ENCODE data around the gene PLPPR3. TPM values are rescaled to one million over a fixed set of nuclear protein-coding genes. Genes with fewer than 3 reads are reported as not detected.

Gene PLPPR3
- polyA plus RNA-seq, 1 donor from 2014 or later, result 239 TPM

- H3K27ac ChIP-seq (ENCODE audit: low read length), result no peak within 1 kb of the TSS
- no peaks in the 10 kb centered on the region for H3K36me3 ChIP-seq (ENCODE audit: insufficient read depth, low read length)
- H3K9ac ChIP-seq (ENCODE audit: low read length), result no peak within 1 kb of the TSS
- H2AFZ ChIP-seq (ENCODE audit: low read depth, low read length), result no peak within 1 kb of the TSS
- no peaks in the 10 kb centered on the region for H3F3A ChIP-seq (ENCODE audit: insufficient read depth, low read length, poor library complexity, severe bottlenecking)
- peak within 1 kb of the TSS; percentile 58 for H3K4me3 ChIP-seq (ENCODE audit: low read length)
- H3K9me2 ChIP-seq (ENCODE audit: insufficient read depth, low read length), result no peaks in the 10 kb centered on the region
- no peaks in the 10 kb centered on the region for H4K20me1 ChIP-seq (ENCODE audit: insufficient read depth)
- no peaks in the 10 kb centered on the region for H3K9me3 ChIP-seq (ENCODE audit: low read length)
- H3K27me3 ChIP-seq (ENCODE audit: insufficient read depth, low read depth, low read length), result peaks cover 36% of the 10 kb centered on the region
- TF ChIP-seq RAD21 (conservative IDR thresholded peaks at IDR 0.05) (no peak), EZH2 (IDR thresholded peaks at IDR 0.05; ENCODE audit: borderline replicate concordance, insufficient read depth, low read length, poor library complexity, severe bottlenecking) (no peak), TAF1 (IDR thresholded peaks at IDR 0.05; ENCODE audit: low read depth) (no peak), EP300 (conservative IDR thresholded peaks at IDR 0.05; ENCODE audit: poor library complexity, severe bottlenecking) (no peak), POLR2AphosphoS5 (IDR thresholded peaks at IDR 0.05) (no peak)
- TF ChIP-seq, protein P1, sequence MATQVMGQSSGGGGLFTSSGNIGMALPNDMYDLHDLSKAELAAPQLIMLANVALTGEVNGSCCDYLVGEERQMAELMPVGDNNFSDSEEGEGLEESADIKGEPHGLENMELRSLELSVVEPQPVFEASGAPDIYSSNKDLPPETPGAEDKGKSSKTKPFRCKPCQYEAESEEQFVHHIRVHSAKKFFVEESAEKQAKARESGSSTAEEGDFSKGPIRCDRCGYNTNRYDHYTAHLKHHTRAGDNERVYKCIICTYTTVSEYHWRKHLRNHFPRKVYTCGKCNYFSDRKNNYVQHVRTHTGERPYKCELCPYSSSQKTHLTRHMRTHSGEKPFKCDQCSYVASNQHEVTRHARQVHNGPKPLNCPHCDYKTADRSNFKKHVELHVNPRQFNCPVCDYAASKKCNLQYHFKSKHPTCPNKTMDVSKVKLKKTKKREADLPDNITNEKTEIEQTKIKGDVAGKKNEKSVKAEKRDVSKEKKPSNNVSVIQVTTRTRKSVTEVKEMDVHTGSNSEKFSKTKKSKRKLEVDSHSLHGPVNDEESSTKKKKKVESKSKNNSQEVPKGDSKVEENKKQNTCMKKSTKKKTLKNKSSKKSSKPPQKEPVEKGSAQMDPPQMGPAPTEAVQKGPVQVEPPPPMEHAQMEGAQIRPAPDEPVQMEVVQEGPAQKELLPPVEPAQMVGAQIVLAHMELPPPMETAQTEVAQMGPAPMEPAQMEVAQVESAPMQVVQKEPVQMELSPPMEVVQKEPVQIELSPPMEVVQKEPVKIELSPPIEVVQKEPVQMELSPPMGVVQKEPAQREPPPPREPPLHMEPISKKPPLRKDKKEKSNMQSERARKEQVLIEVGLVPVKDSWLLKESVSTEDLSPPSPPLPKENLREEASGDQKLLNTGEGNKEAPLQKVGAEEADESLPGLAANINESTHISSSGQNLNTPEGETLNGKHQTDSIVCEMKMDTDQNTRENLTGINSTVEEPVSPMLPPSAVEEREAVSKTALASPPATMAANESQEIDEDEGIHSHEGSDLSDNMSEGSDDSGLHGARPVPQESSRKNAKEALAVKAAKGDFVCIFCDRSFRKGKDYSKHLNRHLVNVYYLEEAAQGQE (IDR thresholded peaks at IDR 0.05; ENCODE audit: borderline replicate concordance), result no peak
- H3K4me2 ChIP-seq (ENCODE audit: low read length), result no peak within 1 kb of the TSS
- no peaks in the 10 kb centered on the region for H3K79me2 ChIP-seq (replicated peaks; ENCODE audit: insufficient read depth, low read length)
These were observed 37.4 kb upstream of the PLPPR3 start, which contains the start of gene CFD for GRCh38 chr19:858868-859843. Gene CFD (plus strand): TSS chr19:859664. CDS start chr19:859690, 26 bp downstream.

GRCh38 chr19:858284-858683, 36.5 kb upstream of the PLPPR3 start:
- Histone ChIP-seq H3K79me2 (replicated peaks; ENCODE audit: insufficient read depth, low read length) (no peaks in the 10 kb centered on the region), H3K4me3 (ENCODE audit: low read length) (no peak overlapping the region), H3K9me2 (ENCODE audit: insufficient read depth, low read length) (no peaks in the 10 kb centered on the region), H3K27me3 (ENCODE audit: insufficient read depth, low read depth, low read length) (peaks cover 36% of the 10 kb centered on the region), H2AFZ (ENCODE audit: low read depth, low read length) (no peak overlapping the region), H3K36me3 (ENCODE audit: insufficient read depth, low read length) (no peaks in the 10 kb centered on the region), H3F3A (ENCODE audit: insufficient read depth, low read length, poor library complexity, severe bottlenecking) (no peaks in the 10 kb centered on the region), H4K20me1 (ENCODE audit: insufficient read depth) (no peaks in the 10 kb centered on the region), H3K9me3 (ENCODE audit: low read length) (no peaks in the 10 kb centered on the region), H3K9ac (ENCODE audit: low read length) (no peak overlapping the region), H3K27ac (ENCODE audit: low read length) (no peak overlapping the region), H3K4me2 (ENCODE audit: low read length) (no peak overlapping the region)
- TF ChIP-seq POLR2AphosphoS5 (IDR thresholded peaks at IDR 0.05) (no peak), EZH2 (IDR thresholded peaks at IDR 0.05; ENCODE audit: borderline replicate concordance, insufficient read depth, low read length, poor library complexity, severe bottlenecking) (no peak), RAD21 (conservative IDR thresholded peaks at IDR 0.05) (no peak), TAF1 (IDR thresholded peaks at IDR 0.05; ENCODE audit: low read depth) (no peak), MXI1 (conservative IDR thresholded peaks at IDR 0.05; ENCODE audit: poor library complexity, severe bottlenecking) (no peak), EP300 (conservative IDR thresholded peaks at IDR 0.05; ENCODE audit: poor library complexity, severe bottlenecking) (no peak), SMC3 (conservative IDR thresholded peaks at IDR 0.05; ENCODE audit: poor library complexity) (no peak)
- TF ChIP-seq, protein P1 (IDR thresholded peaks at IDR 0.05; ENCODE audit: borderline replicate concordance), result no peak
- TF ChIP-seq, protein P2, sequence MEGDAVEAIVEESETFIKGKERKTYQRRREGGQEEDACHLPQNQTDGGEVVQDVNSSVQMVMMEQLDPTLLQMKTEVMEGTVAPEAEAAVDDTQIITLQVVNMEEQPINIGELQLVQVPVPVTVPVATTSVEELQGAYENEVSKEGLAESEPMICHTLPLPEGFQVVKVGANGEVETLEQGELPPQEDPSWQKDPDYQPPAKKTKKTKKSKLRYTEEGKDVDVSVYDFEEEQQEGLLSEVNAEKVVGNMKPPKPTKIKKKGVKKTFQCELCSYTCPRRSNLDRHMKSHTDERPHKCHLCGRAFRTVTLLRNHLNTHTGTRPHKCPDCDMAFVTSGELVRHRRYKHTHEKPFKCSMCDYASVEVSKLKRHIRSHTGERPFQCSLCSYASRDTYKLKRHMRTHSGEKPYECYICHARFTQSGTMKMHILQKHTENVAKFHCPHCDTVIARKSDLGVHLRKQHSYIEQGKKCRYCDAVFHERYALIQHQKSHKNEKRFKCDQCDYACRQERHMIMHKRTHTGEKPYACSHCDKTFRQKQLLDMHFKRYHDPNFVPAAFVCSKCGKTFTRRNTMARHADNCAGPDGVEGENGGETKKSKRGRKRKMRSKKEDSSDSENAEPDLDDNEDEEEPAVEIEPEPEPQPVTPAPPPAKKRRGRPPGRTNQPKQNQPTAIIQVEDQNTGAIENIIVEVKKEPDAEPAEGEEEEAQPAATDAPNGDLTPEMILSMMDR (IDR thresholded peaks at IDR 0.05; ENCODE audit: poor library complexity, severe bottlenecking), result no peak
